GM19099 (cell line): Measurements from ENCODE around the gene CCDC39.

ENCODE experiments used
- POLR2A ChIP-seq: IDR thresholded peaks from 3 replicates; pipeline ENCODE4 v1.6.1; 2011; ENCODE audit warnings: low read depth; ENCODE audit not compliant: insufficient read length; ENCODE audit errors: extremely low read depth

CCDC39 gene

GRCh38 chr3:180679178-180680096, at the start of gene CCDC39:
Gene CCDC39, minus strand, starts transcription at chr3:180679489. Its CDS starts 109 bp downstream, at chr3:180679380.
- TF ChIP-seq POLR2A = no peak

GRCh38 chr3:180720012-180720411, 40.7 kb upstream of the CCDC39 start:
- TF ChIP-seq POLR2A = no peak

GRCh38 chr3:180707896-180708295, 28.6 kb upstream of the CCDC39 start:
- no peak for TF ChIP-seq POLR2A

- TF ChIP-seq POLR2A = no peak
Observed at GRCh38 chr3:180705619-180706018, 26.3 kb upstream of the CCDC39 start.

GRCh38 chr3:180704532-180704931, 25.2 kb upstream of the CCDC39 start:
- TF ChIP-seq POLR2A = no peak

GRCh38 chr3:180700941-180701340, 21.7 kb upstream of the CCDC39 start:
- TF ChIP-seq POLR2A = no peak

GRCh38 chr3:180698760-180699270, 19.5 kb upstream of the CCDC39 start:
- no peak for TF ChIP-seq POLR2A

GRCh38 chr3:180694321-180694720, 15.0 kb upstream of the CCDC39 start:
- no peak for TF ChIP-seq POLR2A

- no peak for TF ChIP-seq POLR2A
Observed at GRCh38 chr3:180693656-180694055, 14.4 kb upstream of the CCDC39 start.

GRCh38 chr3:180690061-180690460, 10.8 kb upstream of the CCDC39 start:
- TF ChIP-seq POLR2A = no peak

- TF ChIP-seq POLR2A = no peak
Observed at GRCh38 chr3:180684807-180685206, 5.5 kb upstream of the CCDC39 start.

GRCh38 chr3:180683816-180684215, 4.5 kb upstream of the CCDC39 start:
- TF ChIP-seq POLR2A = no peak

GRCh38 chr3:180680097-180680430, 775 bp upstream of the CCDC39 start:
- no peak for TF ChIP-seq POLR2A

GRCh38 chr3:180678231-180678630, 1.1 kb downstream of the CCDC39 start:
- TF ChIP-seq POLR2A = no peak

- no peak for TF ChIP-seq POLR2A
Observed at GRCh38 chr3:180661444-180661843, 17.8 kb downstream of the CCDC39 start.

- TF ChIP-seq POLR2A = no peak
Observed at GRCh38 chr3:180657094-180657493, 22.2 kb downstream of the CCDC39 start.
